Measurements from ENCODE around the gene ACOX2. TPM values are rescaled to one million over a fixed set of nuclear protein-coding genes. Genes with fewer than 3 reads are reported as not detected.

Gene ACOX2
- total RNA-seq, 2 experiments from 2014 or later, result not detected

Other genes with a start within 250 kb of the ACOX2 start
- gene RPP14, start 230.9 kb downstream of the ACOX2 start, total RNA-seq, result 10 to 100 TPM; 13.9 to 14.4 TPM
- 1 to 10 TPM; 7.5 to 8.1 TPM for gene HTD2, start 230.7 kb downstream of the ACOX2 start, total RNA-seq
- gene PXK, start 204.3 kb downstream of the ACOX2 start, total RNA-seq, result 10 to 100 TPM; 38.6 to 41.5 TPM
- 10 to 100 TPM; 47.8 to 51.2 TPM for gene PDHB, start 103.4 kb downstream of the ACOX2 start, total RNA-seq
- 10 to 100 TPM in 1 of 2 experiments, 1 to 10 TPM in 1; 9.7 to 10.0 TPM for gene KCTD6, start 45.1 kb downstream of the ACOX2 start, total RNA-seq
- not detected for gene FAM107A, start 40.2 kb upstream of the ACOX2 start, total RNA-seq
- gene FAM3D, start 129.6 kb upstream of the ACOX2 start, total RNA-seq, result not detected